Muscle of arm (tissue), 12 donors: ENCODE measurements around the gene HBZ. TPM values are rescaled to one million over a fixed set of nuclear protein-coding genes. Genes with fewer than 3 reads are reported as not detected.

Experiments used
- polyA plus RNA-seq, 12 donors: library from polyadenylated mRNA; unstranded; fragments of 120-200 nt; gene quantifications; one replicate each; pipeline ENCODE4 v1.2.1, GENCODE V29; 2013; ENCODE audit not compliant: insufficient read length in 12 of 12

The HBZ gene
- polyA plus RNA-seq, 12 donors = 0.39 to 18.1 (median 2.9) TPM; not detected in 2

Other genes starting within 250 kb of the HBZ start
- 10 to 100 TPM in 1 of 12 donors, 1 to 10 TPM in 10, not detected in 1; 6.0 to 13.5 (median 7.8) TPM for gene POLR3K, start 99.0 kb upstream of the HBZ start, polyA plus RNA-seq
- gene SNRNP25, start 98.8 kb upstream of the HBZ start, polyA plus RNA-seq = 10 to 100 TPM in 11 of 12 donors, not detected in 1; 19.6 to 39.7 (median 23.7) TPM
- 10 to 100 TPM in 11 of 12 donors, not detected in 1; 31.2 to 66.9 (median 42.5) TPM for gene RHBDF1, start 80.0 kb upstream of the HBZ start, polyA plus RNA-seq
- gene MPG, start 74.4 kb upstream of the HBZ start, polyA plus RNA-seq = 10 to 100 TPM in 11 of 12 donors, not detected in 1; 16.8 to 38.1 (median 24.6) TPM
- gene NPRL3, start 14.0 kb upstream of the HBZ start, polyA plus RNA-seq = 10 to 100 TPM in 11 of 12 donors, not detected in 1; 22.2 to 38.6 (median 24.9) TPM
- gene HBM, start 13.3 kb downstream of the HBZ start, polyA plus RNA-seq = 10 to 100 TPM in 4 of 12 donors, 1 to 10 TPM in 6, not detected in 2; 1.5 to 22.3 (median 6.9) TPM
- over 10,000 TPM in 1 of 12 donors, 1,000 to 10,000 TPM in 9, 100 to 1,000 TPM in 1, not detected in 1; 758 to 11,097 (median 3,094) TPM for gene HBA2, start 20.2 kb downstream of the HBZ start, polyA plus RNA-seq
- over 10,000 TPM in 1 of 12 donors, 1,000 to 10,000 TPM in 9, 100 to 1,000 TPM in 2; 512 to 13,335 (median 2,461) TPM for gene HBA1, start 24.0 kb downstream of the HBZ start, polyA plus RNA-seq
- 1 to 10 TPM in 3 of 12 donors, under 1 TPM in 7, not detected in 2; 0.35 to 5.6 (median 0.67) TPM for gene HBQ1, start 27.8 kb downstream of the HBZ start, polyA plus RNA-seq
- 100 to 1,000 TPM in 2 of 12 donors, 10 to 100 TPM in 9, not detected in 1; 52.4 to 116 (median 67.1) TPM for gene LUC7L, start 76.8 kb downstream of the HBZ start, polyA plus RNA-seq
- 10 to 100 TPM in 11 of 12 donors, not detected in 1; 26.7 to 74.6 (median 38.5) TPM for gene FAM234A, start 82.2 kb downstream of the HBZ start, polyA plus RNA-seq
- 1 to 10 TPM in 8 of 12 donors, under 1 TPM in 3, not detected in 1; 0.59 to 9.0 (median 1.2) TPM for gene RGS11, start 123.3 kb downstream of the HBZ start, polyA plus RNA-seq
- gene ARHGDIG, start 127.9 kb downstream of the HBZ start, polyA plus RNA-seq = 1 to 10 TPM in 3 of 12 donors, under 1 TPM in 6, not detected in 3; 0.53 to 2.4 (median 0.93) TPM
- gene PDIA2, start 130.5 kb downstream of the HBZ start, polyA plus RNA-seq = 1 to 10 TPM in 4 of 12 donors, under 1 TPM in 6, not detected in 2; 0.27 to 2.4 (median 0.75) TPM
- 10 to 100 TPM in 7 of 12 donors, 1 to 10 TPM in 4, not detected in 1; 8.1 to 21.7 (median 10.7) TPM for gene AXIN1, start 200.1 kb downstream of the HBZ start, polyA plus RNA-seq
- 10 to 100 TPM in 11 of 12 donors, not detected in 1; 31.5 to 51.3 (median 36.6) TPM for gene MRPL28, start 217.9 kb downstream of the HBZ start, polyA plus RNA-seq
- gene PGAP6, start 229.3 kb downstream of the HBZ start, polyA plus RNA-seq = 10 to 100 TPM in 11 of 12 donors, not detected in 1; 18.0 to 38.6 (median 23.1) TPM
- gene NME4, start 244.6 kb downstream of the HBZ start, polyA plus RNA-seq = 100 to 1,000 TPM in 2 of 12 donors, 10 to 100 TPM in 9, not detected in 1; 50.6 to 158 (median 70.1) TPM
- gene DECR2, start 249.2 kb downstream of the HBZ start, polyA plus RNA-seq = 10 to 100 TPM in 6 of 12 donors, 1 to 10 TPM in 5, not detected in 1; 7.7 to 26.3 (median 11.0) TPM